Measurements from ENCODE around the gene HOXA3. TPM values are rescaled to one million over a fixed set of nuclear protein-coding genes. Genes with fewer than 3 reads are reported as not detected.
A peak's percentile ranks its signal among the peaks of the same experiment; 100 is the strongest.

The HOXA3 gene
- total RNA-seq, 1 experiment from 2014 or later, result not detected

GRCh38 chr7:27164045-27164366 lies 11.6 kb upstream of the HOXA3 start (continued):
- no peak for TF ChIP-seq PRDM15 (CRISPR knock-in tag; IDR thresholded peaks at IDR 0.05)
- no peak for TF ChIP-seq OVOL2 (CRISPR knock-in tag; IDR thresholded peaks at IDR 0.05; ENCODE audit: borderline replicate concordance)
- no peak for TF ChIP-seq GTF2I (CRISPR knock-in tag; conservative IDR thresholded peaks at IDR 0.05)
- no peak for TF ChIP-seq FOXP4 (CRISPR knock-in tag; IDR thresholded peaks at IDR 0.05)
- no peak for TF ChIP-seq CTCF (IDR thresholded peaks at IDR 0.05)
- TF ChIP-seq SP1 (CRISPR knock-in tag; conservative IDR thresholded peaks at IDR 0.05), result no peak
- no peak for TF ChIP-seq ATF1 (CRISPR knock-in tag; IDR thresholded peaks at IDR 0.05)
- TF ChIP-seq ZNF317 (CRISPR knock-in tag; IDR thresholded peaks at IDR 0.05; ENCODE audit: borderline replicate concordance, low read depth), result no peak
- no peak for TF ChIP-seq RORB (CRISPR knock-in tag; IDR thresholded peaks at IDR 0.05)
- no peak for TF ChIP-seq CREM (CRISPR knock-in tag; IDR thresholded peaks at IDR 0.05)
- TF ChIP-seq E2F4 (CRISPR knock-in tag; IDR thresholded peaks at IDR 0.05; ENCODE audit: borderline replicate concordance, low read depth), result no peak
- TF ChIP-seq EMX1 (CRISPR knock-in tag; IDR thresholded peaks at IDR 0.05), result no peak

GRCh38 chr7:27163288-27164044 lies 11.1 kb upstream of the HOXA3 start:
- POLR2A ChIA-PET, result no interaction called here
- ATAC-seq, result no peak
- H3K27me3 Mint-ChIP-seq (ENCODE audit: low read depth), result peaks cover 100% of the 10 kb centered on the region

More at GRCh38 chr7:27163288-27164044, 11.1 kb upstream of the HOXA3 start:
- no peak overlapping the region for H3K4me3 Mint-ChIP-seq
- no peaks in the 10 kb centered on the region for H3K36me3 Mint-ChIP-seq
- no peaks in the 10 kb centered on the region for H3K9me3 Mint-ChIP-seq
- H3K27ac Mint-ChIP-seq, result no peak overlapping the region
- H3K4me1 Mint-ChIP-seq, result peaks cover 12% of the 10 kb centered on the region
- TF ChIP-seq ZNF416 (CRISPR knock-in tag; IDR thresholded peaks at IDR 0.05) (no peak), E2F1 (CRISPR knock-in tag; IDR thresholded peaks at IDR 0.05) (no peak), OVOL2 (CRISPR knock-in tag; IDR thresholded peaks at IDR 0.05; ENCODE audit: borderline replicate concordance) (no peak), NFATC4 (CRISPR knock-in tag; IDR thresholded peaks at IDR 0.05) (no peak), CREB1 (CRISPR knock-in tag; IDR thresholded peaks at IDR 0.05) (no peak), AR (CRISPR knock-in tag; IDR thresholded peaks at IDR 0.05) (no peak), ZNF671 (CRISPR knock-in tag; IDR thresholded peaks at IDR 0.05) (no peak)
- peak; percentile 11 for DNase-seq (ENCODE audit: low spot score)
- CTCF ChIA-PET, result interaction anchor here (0.8 to 3.1 kb wide), 2 partner anchors 12 to 20 kb away, joined by 5 to 74 read pairs; partner anchors contain the start of genes HOXA3 and HOXA5

All from WTC11 (cell line).